GM12878 (cell line): ENCODE data around the gene COL1A2. TPM values are rescaled to one million over a fixed set of nuclear protein-coding genes. Genes with fewer than 3 reads are reported as not detected.

Source experiments
- ATAC-seq: fragments of 200-7000 bp; cut with Tn5 transposase; 3 replicates; pipeline ENCODE4 v1.9.1; 2020; ENCODE audit warnings: mild to moderate bottlenecking, moderate library complexity
- BruUV-seq: library from RNA; stranded (reverse); fragments of 400-500 nt; replicated peaks from 2 replicates; lab custom pipeline; 2021; lab: Mats Ljungman, UMichigan
- CTCF ChIA-PET: fragments of 300-600 bp; sonication (Branson Sonifier 250); formaldehyde crosslinking; extraction: SDS; loops from one replicate; lab custom pipeline; 2021; ENCODE audit warnings: inconsistent platforms; lab: Yijun Ruan, JAX
- POLR2A ChIA-PET: fragments of 350-600 bp; formaldehyde crosslinking; extraction: SDS; loops from one replicate; lab custom pipeline; 2021; ENCODE audit warnings: inconsistent platforms; lab: Charles Lee
- RAD21 ChIA-PET: fragments of 300-600 bp; sonication (Branson Sonifier 250); formaldehyde crosslinking; loops from one replicate; lab custom pipeline; 2023; ENCODE audit warnings: antibody characterized with exemption; ENCODE audit not compliant: unreplicated experiment; lab: Charles Lee
- SMC1A ChIA-PET: fragments of 300-600 bp; sonication (Branson Sonifier 250); formaldehyde crosslinking; loops from one replicate; lab custom pipeline; 2023; ENCODE audit not compliant: unreplicated experiment, uncharacterized antibody; lab: Charles Lee
- DNase-seq: peaks from one replicate; pipeline ENCODE4 v3.0.0-alpha.2; 2011; ENCODE audit warnings: low read depth, low spot score
- FAIRE-seq: peaks from 3 replicates; lab custom pipeline; 2011; peaks lifted over from hg19 to GRCh38; lab: Jason Lieb, UNC
- H2AFZ ChIP-seq: 2 replicates; pipeline ENCODE4 v1.6.0; 2011; ENCODE audit warnings: low read depth, low read length, control low read depth; ENCODE audit not compliant: control insufficient read depth
- H3K27ac ChIP-seq: 2 replicates; pipeline ENCODE4 v1.5.1; 2011; ENCODE audit warnings: control low read depth; ENCODE audit not compliant: control insufficient read depth, insufficient read depth
- H3K27me3 ChIP-seq, 2 experiments: replicated peaks in 1 of 2; 2 replicates each; pipeline versions ENCODE4 v1.6.0 to v1.6.1; 2011; ENCODE audit warnings: low read length in 1 of 2; ENCODE audit not compliant: control insufficient read depth in 2 of 2, insufficient read depth in 2 of 2
- H3K36me3 ChIP-seq, 2 experiments: 2 replicates each; pipeline ENCODE4 v1.5.1; 2011; ENCODE audit warnings: low read length in 1 of 2; ENCODE audit not compliant: control insufficient read depth in 2 of 2, insufficient read depth in 2 of 2
- H3K4me1 ChIP-seq: 2 replicates; pipeline ENCODE4 v1.6.1; 2011; ENCODE audit warnings: mild to moderate bottlenecking, low read length, moderate library complexity, mixed read lengths; ENCODE audit not compliant: control insufficient read depth, insufficient read depth
- H3K4me2 ChIP-seq: 2 replicates; pipeline ENCODE4 v1.6.0; 2011; ENCODE audit warnings: control low read depth; ENCODE audit not compliant: control insufficient read depth, insufficient read depth
- H3K4me3 ChIP-seq: fragments of 200-600 bp; sonication (generic); 2 replicates; pipeline ENCODE4 v1.5.1; 2016
- H3K79me2 ChIP-seq: 2 replicates; pipeline ENCODE4 v1.6.0; 2011; ENCODE audit warnings: low read length; ENCODE audit not compliant: control insufficient read depth, insufficient read depth
- H3K9ac ChIP-seq: 2 replicates; pipeline ENCODE4 v1.8.0; 2011; ENCODE audit warnings: low read length, control low read depth, mixed read lengths; ENCODE audit not compliant: control insufficient read depth, insufficient read depth
- H3K9me3 ChIP-seq: replicated peaks from 3 replicates; pipeline ENCODE4 v1.5.1; 2011; ENCODE audit warnings: mild to moderate bottlenecking, low read length; ENCODE audit not compliant: control insufficient read depth, insufficient read depth
- H4K20me1 ChIP-seq: 2 replicates; pipeline ENCODE4 v1.6.0; 2011; ENCODE audit not compliant: control insufficient read depth, insufficient read depth
- BCL11A ChIP-seq: IDR thresholded peaks from 2 replicates; pipeline ENCODE4 v1.6.1; 2011; ENCODE audit warnings: low read depth, low read length
- IKZF2 ChIP-seq, 2 experiments: fragments of 450-650 bp; IDR thresholded peaks; 2 replicates each; pipeline ENCODE4 v1.6.1; 2017; ENCODE audit warnings: mild to moderate bottlenecking in 2 of 2, moderate library complexity in 2 of 2
- JUNB ChIP-seq: IDR thresholded peaks from 2 replicates; pipeline ENCODE4 v1.6.1; 2016; ENCODE audit warnings: antibody characterized with exemption, mild to moderate bottlenecking
- NFXL1 ChIP-seq: fragments of 450-650 bp; IDR thresholded peaks from 2 replicates; pipeline ENCODE4 v1.6.1; 2017; ENCODE audit warnings: antibody characterized with exemption, mild to moderate bottlenecking, borderline replicate concordance
- NKRF ChIP-seq: fragments of 450-650 bp; conservative IDR thresholded peaks from 2 replicates; pipeline ENCODE4 v1.6.1; 2017; ENCODE audit warnings: mild to moderate bottlenecking, moderate library complexity
- NR2C2 ChIP-seq: IDR thresholded peaks from 2 replicates; pipeline ENCODE4 v1.6.1; 2011; ENCODE audit warnings: borderline replicate concordance, low read depth; ENCODE audit not compliant: control insufficient read depth, insufficient read length
- POU2F2 ChIP-seq: IDR thresholded peaks from 3 replicates; pipeline ENCODE4 v1.6.1; 2011; ENCODE audit warnings: low read depth, mild to moderate bottlenecking, low read length, borderline replicate concordance
- SKIL ChIP-seq: fragments of 450-650 bp; IDR thresholded peaks from 2 replicates; pipeline ENCODE4 v1.6.1; 2017; ENCODE audit warnings: mild to moderate bottlenecking, low read depth, inconsistent platforms; ENCODE audit not compliant: poor library complexity, severe bottlenecking
- SMARCA5 ChIP-seq: fragments of 450-650 bp; IDR thresholded peaks from 2 replicates; pipeline ENCODE4 v1.6.1; 2017; ENCODE audit warnings: mild to moderate bottlenecking
- SREBF2 ChIP-seq: IDR thresholded peaks from 2 replicates; pipeline ENCODE4 v1.6.1; 2012; ENCODE audit warnings: mild to moderate bottlenecking, low read length
- SUPT20H ChIP-seq: IDR thresholded peaks from 2 replicates; pipeline ENCODE4 v1.6.1; 2011; ENCODE audit warnings: low read depth, mild to moderate bottlenecking, low read length, moderate library complexity, borderline replicate concordance; ENCODE audit not compliant: control insufficient read depth
- USF2 ChIP-seq: IDR thresholded peaks from 2 replicates; pipeline ENCODE4 v1.6.1; 2011; ENCODE audit warnings: low read depth, low read length, improper control_type of control experiment, borderline replicate concordance
- ZNF384 ChIP-seq: IDR thresholded peaks from 2 replicates; pipeline ENCODE4 v1.6.1; 2012; ENCODE audit warnings: low read depth, mild to moderate bottlenecking, low read length, improper control_type of control experiment, borderline replicate concordance
- ZNF622 ChIP-seq: fragments of 450-650 bp; IDR thresholded peaks from 2 replicates; pipeline ENCODE4 v1.6.1; 2017; ENCODE audit warnings: mild to moderate bottlenecking, inconsistent platforms
- ZSCAN29 ChIP-seq: fragments of 450-650 bp; IDR thresholded peaks from 2 replicates; pipeline ENCODE4 v1.6.1; 2017; ENCODE audit warnings: mild to moderate bottlenecking, moderate library complexity
- WGBS: methylation state at CpG from one replicate; pipeline ENCODE4 v1.1.6; 2016; ENCODE audit warnings: low lambda C conversion rate; ENCODE audit not compliant: insufficient replicate concordance, insufficient coverage; ENCODE audit errors: missing lambda C conversion rate; 5-methylcytosine and 5-hydroxymethylcytosine counted together
- in situ Hi-C: fragments of 300-500 bp; cut with MboI; formaldehyde crosslinking; loops from 9 replicates; pipeline ENCODE4 v1.14.3; 2018; ENCODE audit warnings: mixed read lengths
- intact Hi-C: fragments of 100-400 bp; cut with micrococcal nuclease; formaldehyde crosslinking; loops from one replicate; pipeline ENCODE4 v1.14.2; 2022; ENCODE audit not compliant: unreplicated experiment
- polyA plus RNA-seq, 11 experiments: library from polyadenylated mRNA; depleted of rRNA in 4 of 11; unstranded in 6 of 11; stranded (reverse) in 5 of 11; fragments of >200 nt; fragmentation: Nextera tagmentation in 4 of 11; fragmentation: Illumina TruSeq in 1 of 11; extraction: Ambion mirVana in 4 of 11; extraction: Trizol in 1 of 11; gene quantifications; 1 replicate in 1 of 11; 2 replicates in 10 of 11; pipeline versions ENCODE4 v1.2.1 to v1.2.3, GENCODE V29; 2011 to 2016; ENCODE audit warnings: inconsistent platforms in 2 of 11, missing spikeins in 2 of 11, low read depth in 1 of 11
- total RNA-seq, 4 experiments: library from RNA; depleted of rRNA in 3 of 4; stranded (reverse); fragments of >200 nt in 3 of 4; fragmentation: Illumina TruSeq in 1 of 4; extraction: Trizol in 1 of 4; gene quantifications; 2 replicates each; pipeline versions ENCODE4 v1.2.1 to v1.2.3, GENCODE V29; 2013 to 2021

Gene COL1A2
- total and polyA plus RNA-seq, 10 of the 15 experiments (the other 5 are each of a cell fraction or from before 2014, with no cell fraction given) = 0.03 to 2.5 (median 0.76) TPM; not detected in 4

DNA sequence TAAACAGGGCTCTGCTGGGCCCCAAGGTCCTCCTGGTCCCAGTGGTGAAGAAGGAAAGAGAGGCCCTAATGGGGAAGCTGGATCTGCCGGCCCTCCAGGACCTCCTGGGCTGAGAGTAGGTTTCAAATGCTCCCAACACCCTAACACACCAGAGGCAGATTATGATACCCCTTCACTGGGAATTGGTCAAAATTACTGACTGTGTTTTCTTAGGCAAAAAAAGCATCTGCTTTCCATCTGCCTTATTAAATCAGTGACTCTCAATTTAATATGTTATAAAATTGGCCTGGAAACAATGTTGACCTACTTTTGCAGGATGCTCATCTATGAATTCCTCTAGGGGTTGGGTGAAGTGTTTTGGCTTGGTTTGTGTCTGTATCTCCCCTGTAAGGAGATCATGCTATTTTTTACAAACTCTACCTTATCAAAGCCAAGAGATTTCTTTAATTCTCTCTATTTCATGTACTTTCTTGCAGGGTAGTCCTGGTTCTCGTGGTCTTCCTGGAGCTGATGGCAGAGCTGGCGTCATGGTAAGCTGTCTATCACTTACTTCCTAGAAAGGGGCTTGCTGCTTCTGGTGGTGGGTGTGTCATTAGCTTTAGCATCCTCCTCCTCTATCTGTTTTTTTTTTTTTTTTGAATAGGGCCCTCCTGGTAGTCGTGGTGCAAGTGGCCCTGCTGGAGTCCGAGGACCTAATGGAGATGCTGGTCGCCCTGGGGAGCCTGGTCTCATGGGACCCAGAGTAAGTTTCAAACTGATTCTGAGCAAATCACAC lies 15.9 kb downstream of the COL1A2 start:
- in situ Hi-C loops (no loop called here), intact Hi-C loops (no loop called here)
- H3K27ac ChIP-seq = no peak overlapping the region
- CTCF ChIA-PET = interaction anchor here (1.2 to 1.5 kb wide), 2 partner anchors 14 to 15 kb away, joined by 3 read pairs; no protein-coding TSS in a partner anchor
- POLR2A ChIA-PET = no interaction called here
- no peak for TF ChIP-seq SKIL
- no peak for TF ChIP-seq USF2
- TF ChIP-seq SMARCA5 = no peak
- no peak for TF ChIP-seq IKZF2 (IDR thresholded peaks at IDR 0.05)
- TF ChIP-seq SREBF2 = no peak
- TF ChIP-seq NKRF = no peak
- no peak for TF ChIP-seq POU2F2
- no peak for TF ChIP-seq ZNF622
- TF ChIP-seq NFXL1 = no peak
- no peak for TF ChIP-seq ZSCAN29
- TF ChIP-seq NR2C2 = no peak
- no peak for TF ChIP-seq JUNB
- TF ChIP-seq ZNF384 = no peak
- no peak for TF ChIP-seq SUPT20H
- no peak for TF ChIP-seq BCL11A
- ATAC-seq (no peak), FAIRE-seq (no peak), DNase-seq (no peak)
- H3K4me1 ChIP-seq = no peaks in the 10 kb centered on the region
- no peaks in the 10 kb centered on the region for H3K79me2 ChIP-seq
- SMC1A ChIA-PET = interaction anchor here (1.0 kb wide), 1 partner anchor 10 kb away, joined by 3 read pairs; no protein-coding TSS in a partner anchor
- no peak overlapping the region for H3K4me2 ChIP-seq
- H2AFZ ChIP-seq = no peak overlapping the region
- no TSS peak for BruUV-seq
- H3K9ac ChIP-seq = no peak overlapping the region
- no peak overlapping the region for H3K4me3 ChIP-seq
- WGBS = 3% methylated on average over 6 of the region's 6 CpGs
- H4K20me1 ChIP-seq = no peaks in the 10 kb centered on the region
- no peaks in the 10 kb centered on the region for H3K36me3 ChIP-seq
- RAD21 ChIA-PET = no interaction called here
- H3K9me3 ChIP-seq = no peaks in the 10 kb centered on the region
- H3K27me3 ChIP-seq = no peaks in the 10 kb centered on the region; a peak in 1 of 4 replicates
